GM12878 (cell line): ENCODE measurements around the gene TAC3.

Source experiments
- EP300 ChIP-seq, 2 experiments: fragments of 150-350 bp in 1 of 2; IDR thresholded peaks; 2 replicates each; pipeline ENCODE4 v1.6.1; 2011 to 2012; ENCODE audit warnings: low read depth in 2 of 2, low read length in 2 of 2, borderline replicate concordance in 1 of 2, improper control_type of control experiment in 1 of 2, inconsistent platforms in 1 of 2; ENCODE audit not compliant: control insufficient read depth in 1 of 2
- EZH2 ChIP-seq: IDR thresholded peaks from 2 replicates; pipeline ENCODE4 v1.6.1; 2012; ENCODE audit warnings: low read depth, mild to moderate bottlenecking, control low read depth, inconsistent platforms, low read length, borderline replicate concordance; ENCODE audit not compliant: control insufficient read depth
- MEF2B ChIP-seq: fragments of 450-650 bp; IDR thresholded peaks from 2 replicates; pipeline ENCODE4 v1.6.1; 2018; ENCODE audit warnings: mild to moderate bottlenecking, moderate library complexity; ENCODE audit not compliant: partially characterized antibody, poor library complexity, severe bottlenecking
- RAD21 ChIP-seq: IDR thresholded peaks from 2 replicates; pipeline ENCODE4 v1.6.1; 2011; ENCODE audit warnings: mild to moderate bottlenecking, low read depth, low read length, moderate library complexity; ENCODE audit not compliant: insufficient read depth
- SMARCA5 ChIP-seq: fragments of 450-650 bp; IDR thresholded peaks from 2 replicates; pipeline ENCODE4 v1.6.1; 2017; ENCODE audit warnings: mild to moderate bottlenecking
- SP1 ChIP-seq: IDR thresholded peaks from one replicate; pipeline ENCODE4 v1.6.1; 2011; ENCODE audit warnings: low read depth, low read length
- SUZ12 ChIP-seq: fragments of 200-600 bp; sonication (generic); IDR thresholded peaks from one replicate; pipeline ENCODE4 v1.6.1; 2018; ENCODE audit warnings: antibody characterized with exemption, mild to moderate bottlenecking; ENCODE audit not compliant: unreplicated experiment
- TCF3 ChIP-seq: IDR thresholded peaks from 2 replicates; pipeline ENCODE4 v1.6.1; 2012; ENCODE audit warnings: low read depth, mild to moderate bottlenecking, low read length, borderline replicate concordance; ENCODE audit not compliant: insufficient read depth
- TF ChIP-seq, protein P1 (sequence below): fragments of 450-650 bp; IDR thresholded peaks from 2 replicates; pipeline ENCODE4 v1.6.1; 2017; ENCODE audit warnings: mild to moderate bottlenecking
- TF ChIP-seq, protein P2 (sequence below): IDR thresholded peaks from 2 replicates; pipeline ENCODE4 v1.6.1; 2012; ENCODE audit warnings: mild to moderate bottlenecking, low read depth, low read length

DNA sequence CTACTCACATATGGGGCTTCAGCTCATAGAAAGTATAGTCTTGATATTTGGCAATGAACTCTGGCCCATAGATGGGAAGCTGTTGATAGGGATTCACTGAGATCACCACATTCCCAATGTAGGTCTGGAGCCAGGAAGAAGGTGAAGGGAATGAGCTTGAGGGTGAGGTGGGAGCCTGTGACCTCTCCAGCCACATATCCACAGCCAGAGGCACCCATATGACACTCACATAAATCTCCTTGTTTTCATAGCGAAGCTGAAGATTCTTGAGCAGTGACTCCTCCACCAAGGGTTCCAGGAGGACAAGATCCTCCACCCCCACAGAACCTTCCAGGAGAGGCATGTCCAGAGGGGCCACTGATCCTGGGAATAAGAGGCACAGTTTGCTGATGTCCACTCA, 31.7 kb upstream of the TAC3 start:
- TF ChIP-seq EP300 (IDR thresholded peaks at IDR 0.05; ENCODE audit: borderline replicate concordance in 1 of 2, control insufficient read depth in 1 of 2, low read depth in 2 of 2, low read length in 2 of 2) (no peak), SP1 (no peak), SMARCA5 (no peak), MEF2B (no peak), SUZ12 (no peak), TCF3 (no peak), EZH2 (no peak), RAD21 (no peak)
- TF ChIP-seq, protein P1, sequence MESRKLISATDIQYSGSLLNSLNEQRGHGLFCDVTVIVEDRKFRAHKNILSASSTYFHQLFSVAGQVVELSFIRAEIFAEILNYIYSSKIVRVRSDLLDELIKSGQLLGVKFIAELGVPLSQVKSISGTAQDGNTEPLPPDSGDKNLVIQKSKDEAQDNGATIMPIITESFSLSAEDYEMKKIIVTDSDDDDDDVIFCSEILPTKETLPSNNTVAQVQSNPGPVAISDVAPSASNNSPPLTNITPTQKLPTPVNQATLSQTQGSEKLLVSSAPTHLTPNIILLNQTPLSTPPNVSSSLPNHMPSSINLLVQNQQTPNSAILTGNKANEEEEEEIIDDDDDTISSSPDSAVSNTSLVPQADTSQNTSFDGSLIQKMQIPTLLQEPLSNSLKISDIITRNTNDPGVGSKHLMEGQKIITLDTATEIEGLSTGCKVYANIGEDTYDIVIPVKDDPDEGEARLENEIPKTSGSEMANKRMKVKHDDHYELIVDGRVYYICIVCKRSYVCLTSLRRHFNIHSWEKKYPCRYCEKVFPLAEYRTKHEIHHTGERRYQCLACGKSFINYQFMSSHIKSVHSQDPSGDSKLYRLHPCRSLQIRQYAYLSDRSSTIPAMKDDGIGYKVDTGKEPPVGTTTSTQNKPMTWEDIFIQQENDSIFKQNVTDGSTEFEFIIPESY = no peak
- TF ChIP-seq, protein P2, sequence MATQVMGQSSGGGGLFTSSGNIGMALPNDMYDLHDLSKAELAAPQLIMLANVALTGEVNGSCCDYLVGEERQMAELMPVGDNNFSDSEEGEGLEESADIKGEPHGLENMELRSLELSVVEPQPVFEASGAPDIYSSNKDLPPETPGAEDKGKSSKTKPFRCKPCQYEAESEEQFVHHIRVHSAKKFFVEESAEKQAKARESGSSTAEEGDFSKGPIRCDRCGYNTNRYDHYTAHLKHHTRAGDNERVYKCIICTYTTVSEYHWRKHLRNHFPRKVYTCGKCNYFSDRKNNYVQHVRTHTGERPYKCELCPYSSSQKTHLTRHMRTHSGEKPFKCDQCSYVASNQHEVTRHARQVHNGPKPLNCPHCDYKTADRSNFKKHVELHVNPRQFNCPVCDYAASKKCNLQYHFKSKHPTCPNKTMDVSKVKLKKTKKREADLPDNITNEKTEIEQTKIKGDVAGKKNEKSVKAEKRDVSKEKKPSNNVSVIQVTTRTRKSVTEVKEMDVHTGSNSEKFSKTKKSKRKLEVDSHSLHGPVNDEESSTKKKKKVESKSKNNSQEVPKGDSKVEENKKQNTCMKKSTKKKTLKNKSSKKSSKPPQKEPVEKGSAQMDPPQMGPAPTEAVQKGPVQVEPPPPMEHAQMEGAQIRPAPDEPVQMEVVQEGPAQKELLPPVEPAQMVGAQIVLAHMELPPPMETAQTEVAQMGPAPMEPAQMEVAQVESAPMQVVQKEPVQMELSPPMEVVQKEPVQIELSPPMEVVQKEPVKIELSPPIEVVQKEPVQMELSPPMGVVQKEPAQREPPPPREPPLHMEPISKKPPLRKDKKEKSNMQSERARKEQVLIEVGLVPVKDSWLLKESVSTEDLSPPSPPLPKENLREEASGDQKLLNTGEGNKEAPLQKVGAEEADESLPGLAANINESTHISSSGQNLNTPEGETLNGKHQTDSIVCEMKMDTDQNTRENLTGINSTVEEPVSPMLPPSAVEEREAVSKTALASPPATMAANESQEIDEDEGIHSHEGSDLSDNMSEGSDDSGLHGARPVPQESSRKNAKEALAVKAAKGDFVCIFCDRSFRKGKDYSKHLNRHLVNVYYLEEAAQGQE = no peak
